B cell (primary cell): ENCODE results near the gene RASA3. TPM values are rescaled to one million over a fixed set of nuclear protein-coding genes. Genes with fewer than 3 reads are reported as not detected.

ENCODE experiments used
- ATAC-seq: fragments of 200-7000 bp; cut with Tn5 transposase; one replicate; pipeline ENCODE4 v1.10.0; 2021; ENCODE audit warnings: low read depth, mild to moderate bottlenecking, moderate number of reproducible peaks, moderate library complexity
- CTCF ChIA-PET: fragments of 350-600 bp; sonication (Branson Sonifier 250); formaldehyde crosslinking; loops from one replicate; lab custom pipeline; 2021; ENCODE audit warnings: antibody characterized with exemption, inconsistent platforms; lab: Charles Lee
- POLR2A ChIA-PET: fragments of 350-600 bp; sonication (Branson Sonifier 250); formaldehyde crosslinking; loops from one replicate; lab custom pipeline; 2021; ENCODE audit warnings: antibody characterized with exemption; lab: Charles Lee
- DNase-seq: peaks from one replicate; pipeline ENCODE4 v3.0.0; 2013
- H2AFZ ChIP-seq: 2 replicates; pipeline ENCODE4 v1.6.1; 2012; ENCODE audit warnings: mild to moderate bottlenecking, low read depth, low read length; ENCODE audit not compliant: insufficient read depth, poor library complexity, severe bottlenecking
- H3K27ac ChIP-seq, 2 donors: 1 replicate in 1 of 2; 2 replicates in 1 of 2; pipeline ENCODE4 v1.5.1; 2012 to 2013; ENCODE audit warnings: low read length in 2 of 2, mild to moderate bottlenecking in 2 of 2, moderate library complexity in 1 of 2
- H3K27me3 ChIP-seq, 4 experiments: fragments of 200-600 bp in 1 of 4; sonication (generic) in 1 of 4; replicated peaks in 1 of 4; 1 replicate in 2 of 4; 2 replicates in 2 of 4; pipeline versions ENCODE4 v1.6.1 to v1.7.0; 2013 to 2016; ENCODE audit warnings: low read length in 3 of 4, mild to moderate bottlenecking in 2 of 4, mixed read lengths in 1 of 4, moderate library complexity in 1 of 4; ENCODE audit not compliant: insufficient read depth in 4 of 4, control insufficient read depth in 3 of 4; ENCODE audit errors: control extremely low read depth in 1 of 4
- H3K36me3 ChIP-seq, 2 experiments: replicated peaks in 1 of 2; 1 replicate in 1 of 2; 2 replicates in 1 of 2; pipeline versions ENCODE4 v1.6.1 to v1.7.1; 2013; ENCODE audit warnings: low read length in 1 of 2; ENCODE audit not compliant: insufficient read depth in 2 of 2, control insufficient read depth in 1 of 2; ENCODE audit errors: control extremely low read depth in 1 of 2, extremely low read depth in 1 of 2
- H3K4me1 ChIP-seq, 2 donors: fragments of 200-600 bp in 1 of 2; sonication (generic) in 1 of 2; 1 replicate in 1 of 2; 2 replicates in 1 of 2; pipeline versions ENCODE4 v1.5.1 to v1.6.1; 2013 to 2017; ENCODE audit warnings: low read length in 2 of 2; ENCODE audit not compliant: control insufficient read depth in 2 of 2, insufficient read depth in 2 of 2
- H3K4me2 ChIP-seq: replicated peaks from 2 replicates; pipeline ENCODE3; 2012; ENCODE audit warnings: mild to moderate bottlenecking, low read depth, low read length; ENCODE audit not compliant: poor library complexity, severe bottlenecking
- H3K4me3 ChIP-seq, 5 experiments: fragments of 200-600 bp in 1 of 5; sonication (generic) in 1 of 5; 1 replicate in 3 of 5; 2 replicates in 2 of 5; pipeline versions ENCODE4 v1.5.1 to v1.7.0; 2011 to 2016; ENCODE audit warnings: low read length in 4 of 5, mild to moderate bottlenecking in 4 of 5, low read depth in 2 of 5, control low read depth in 1 of 5, moderate library complexity in 1 of 5; ENCODE audit not compliant: insufficient read depth in 1 of 5; ENCODE audit errors: control extremely low read depth in 1 of 5, extremely low read depth in 1 of 5
- H3K79me2 ChIP-seq: fragments of 200-600 bp; sonication (generic); one replicate; pipeline ENCODE4 v1.6.0; 2016; ENCODE audit warnings: low read length; ENCODE audit not compliant: control insufficient read depth, insufficient read depth
- H3K9ac ChIP-seq: fragments of 200-600 bp; sonication (generic); 2 replicates; pipeline ENCODE4 v1.6.1; 2017; ENCODE audit warnings: mild to moderate bottlenecking, low read length, moderate library complexity
- H3K9me3 ChIP-seq, 3 donors: one replicate each; pipeline versions ENCODE4 v1.6.1 to v1.7.1; 2013; ENCODE audit warnings: low read length in 2 of 3; ENCODE audit not compliant: control insufficient read depth in 2 of 3, insufficient read depth in 1 of 3; ENCODE audit errors: control extremely low read depth in 1 of 3
- H4K20me1 ChIP-seq: 2 replicates; pipeline ENCODE4 v1.6.0; 2012; ENCODE audit warnings: mild to moderate bottlenecking, low read length; ENCODE audit not compliant: insufficient read depth, control insufficient read depth, poor library complexity, severe bottlenecking
- H3K27ac Mint-ChIP-seq: one replicate; pipeline ENCODE4 v1.8.0; 2021; ENCODE audit warnings: mixed read lengths
- H3K27me3 Mint-ChIP-seq: one replicate; pipeline ENCODE4 v1.8.0; 2021; ENCODE audit warnings: mixed read lengths
- H3K4me1 Mint-ChIP-seq: one replicate; pipeline ENCODE4 v1.8.0; 2021; ENCODE audit warnings: mixed read lengths
- H3K4me3 Mint-ChIP-seq: one replicate; pipeline ENCODE4 v1.8.0; 2021; ENCODE audit warnings: mixed read lengths
- H3K9me3 Mint-ChIP-seq: one replicate; pipeline ENCODE4 v1.8.0; 2022; ENCODE audit warnings: mixed read lengths; ENCODE audit not compliant: insufficient read depth
- EZH2 ChIP-seq: IDR thresholded peaks from 2 replicates; pipeline ENCODE4 v1.6.1; 2012; ENCODE audit warnings: borderline replicate concordance, low read depth, mild to moderate bottlenecking, moderate library complexity, low read length; ENCODE audit not compliant: insufficient read depth, poor library complexity, severe bottlenecking
- WGBS: methylation state at CpG from one replicate; pipeline ENCODE4 v1.1.5; 2013; ENCODE audit warnings: missing lambda C conversion rate; ENCODE audit not compliant: insufficient coverage; 5-methylcytosine and 5-hydroxymethylcytosine counted together
- intact Hi-C: fragments of 100-400 bp; cut with micrococcal nuclease; formaldehyde crosslinking; loops from one replicate; pipeline ENCODE4 v1.10.0; 2022
- polyA plus RNA-seq: library from polyadenylated mRNA; depleted of rRNA; stranded (reverse); fragments of >200 nt; gene quantifications from 2 replicates; pipeline ENCODE4 v1.2.3, GENCODE V29; 2012
- total RNA-seq, 2 donors: library from RNA; stranded (reverse); fragments of 120-200 nt in 1 of 2; gene quantifications; 1 replicate in 1 of 2; 2 replicates in 1 of 2; pipeline versions ENCODE4 v1.2.3 to v1.2.4, GENCODE V29; 2013 to 2022
- TF ChIP-seq, protein P1 (sequence below): fragments of 200-600 bp; IDR thresholded peaks from one replicate; pipeline ENCODE4 v1.8.0; 2022; ENCODE audit warnings: antibody characterized with exemption, mild to moderate bottlenecking

Gene RASA3
- total and polyA plus RNA-seq, 2 donors (not counting 1 experiment from before 2014, with no cell fraction given): 54.2 to 87.4 TPM

DNA sequence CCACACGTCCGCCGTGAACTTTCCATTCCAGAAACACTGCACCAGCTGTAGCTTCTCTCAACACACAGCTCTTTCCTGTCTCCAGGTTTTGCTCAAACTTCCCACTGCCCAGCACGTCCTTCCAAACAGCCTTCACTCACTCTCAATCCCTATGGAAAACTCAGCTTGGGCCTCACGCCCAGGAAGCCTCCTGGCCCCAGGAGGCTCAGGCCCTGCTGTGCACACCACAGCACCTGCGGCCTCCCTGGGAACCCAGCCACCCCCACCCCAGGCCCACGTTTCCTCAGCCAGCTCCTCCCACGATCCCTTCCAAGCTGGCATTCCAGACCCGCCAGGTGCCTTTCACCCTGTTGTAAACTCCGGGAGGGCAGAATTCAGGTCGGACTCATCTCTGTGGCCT, 193.7 kb downstream of the RASA3 start:
- H3K79me2 ChIP-seq: no peaks in the 10 kb centered on the region
- no peak for DNase-seq
- H3K27ac ChIP-seq: no peak overlapping the region
- no peaks in the 10 kb centered on the region for H3K4me1 Mint-ChIP-seq
- 91% methylated on average over 11 of the region's 11 CpGs for WGBS
- no peak overlapping the region for H3K4me3 Mint-ChIP-seq
- no peak overlapping the region for H3K4me2 ChIP-seq
- H3K9me3 Mint-ChIP-seq: no peaks in the 10 kb centered on the region
- peaks cover 0 to 4% (median 0%) of the 10 kb centered on the region in 3 donors for H3K9me3 ChIP-seq
- peaks cover 0 to 7% (median 1%) of the 10 kb centered on the region in 4 experiments for H3K27me3 ChIP-seq
- no peaks in the 10 kb centered on the region for H3K36me3 ChIP-seq
- intact Hi-C loops: no loop called here
- H3K4me3 ChIP-seq: no peak overlapping the region
- TF ChIP-seq, protein P1, sequence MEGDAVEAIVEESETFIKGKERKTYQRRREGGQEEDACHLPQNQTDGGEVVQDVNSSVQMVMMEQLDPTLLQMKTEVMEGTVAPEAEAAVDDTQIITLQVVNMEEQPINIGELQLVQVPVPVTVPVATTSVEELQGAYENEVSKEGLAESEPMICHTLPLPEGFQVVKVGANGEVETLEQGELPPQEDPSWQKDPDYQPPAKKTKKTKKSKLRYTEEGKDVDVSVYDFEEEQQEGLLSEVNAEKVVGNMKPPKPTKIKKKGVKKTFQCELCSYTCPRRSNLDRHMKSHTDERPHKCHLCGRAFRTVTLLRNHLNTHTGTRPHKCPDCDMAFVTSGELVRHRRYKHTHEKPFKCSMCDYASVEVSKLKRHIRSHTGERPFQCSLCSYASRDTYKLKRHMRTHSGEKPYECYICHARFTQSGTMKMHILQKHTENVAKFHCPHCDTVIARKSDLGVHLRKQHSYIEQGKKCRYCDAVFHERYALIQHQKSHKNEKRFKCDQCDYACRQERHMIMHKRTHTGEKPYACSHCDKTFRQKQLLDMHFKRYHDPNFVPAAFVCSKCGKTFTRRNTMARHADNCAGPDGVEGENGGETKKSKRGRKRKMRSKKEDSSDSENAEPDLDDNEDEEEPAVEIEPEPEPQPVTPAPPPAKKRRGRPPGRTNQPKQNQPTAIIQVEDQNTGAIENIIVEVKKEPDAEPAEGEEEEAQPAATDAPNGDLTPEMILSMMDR: no peak
- no peak for TF ChIP-seq EZH2
- no peaks in the 10 kb centered on the region for H3K4me1 ChIP-seq
- H3K27ac Mint-ChIP-seq: no peak overlapping the region
- no peak for ATAC-seq
- peaks cover 21% of the 10 kb centered on the region for H3K27me3 Mint-ChIP-seq
- no peak overlapping the region for H3K9ac ChIP-seq
- H2AFZ ChIP-seq: no peak overlapping the region
- no peaks in the 10 kb centered on the region for H4K20me1 ChIP-seq
- POLR2A ChIA-PET: no interaction called here
- CTCF ChIA-PET: no interaction called here

DNA sequence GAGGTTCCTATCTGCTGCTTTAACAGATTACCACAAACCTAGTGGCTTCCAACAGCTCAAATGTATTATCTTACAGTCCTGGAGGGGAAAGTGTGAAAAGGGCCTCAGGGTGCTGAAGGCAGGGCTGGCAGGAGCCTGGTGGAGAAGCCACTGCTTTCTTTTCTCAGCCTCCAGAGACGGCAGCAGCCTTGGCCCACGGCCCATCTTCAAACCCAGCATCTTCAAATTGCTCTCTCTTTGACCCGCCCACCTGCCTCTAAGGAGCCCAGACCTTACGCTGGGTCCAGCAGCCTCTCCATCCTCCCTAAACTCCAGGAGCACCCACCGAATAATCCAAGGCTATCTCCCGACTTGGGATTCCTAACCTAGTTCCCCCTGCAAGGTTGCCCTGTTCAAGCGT, 194.2 kb downstream of the RASA3 start:
- Histone ChIP-seq H3K79me2 (no peaks in the 10 kb centered on the region), H3K4me1 (no peaks in the 10 kb centered on the region), H3K9ac (no peak overlapping the region), H3K4me3 (no peak overlapping the region), H2AFZ (no peak overlapping the region), H3K9me3 (peaks cover 0 to 4% (median 0%) of the 10 kb centered on the region in 3 donors), H3K27ac (no peak overlapping the region), H3K36me3 (no peaks in the 10 kb centered on the region), H3K4me2 (no peak overlapping the region), H4K20me1 (no peaks in the 10 kb centered on the region), H3K27me3 (peaks cover 0 to 7% (median 1%) of the 10 kb centered on the region in 4 experiments)
- ChIA-PET POLR2A (no interaction called here), CTCF (no interaction called here)
- no peaks in the 10 kb centered on the region for H3K4me1 Mint-ChIP-seq
- no peaks in the 10 kb centered on the region for H3K9me3 Mint-ChIP-seq
- TF ChIP-seq, protein P1: no peak
- H3K4me3 Mint-ChIP-seq: no peak overlapping the region
- DNase-seq: no peak
- no peak for ATAC-seq
- peaks cover 24% of the 10 kb centered on the region for H3K27me3 Mint-ChIP-seq
- 90% methylated on average over 7 of the region's 7 CpGs for WGBS
- intact Hi-C loops: no loop called here
- H3K27ac Mint-ChIP-seq: no peak overlapping the region
